Measurements from ENCODE around the gene BNC2.

Gene BNC2

DNA sequence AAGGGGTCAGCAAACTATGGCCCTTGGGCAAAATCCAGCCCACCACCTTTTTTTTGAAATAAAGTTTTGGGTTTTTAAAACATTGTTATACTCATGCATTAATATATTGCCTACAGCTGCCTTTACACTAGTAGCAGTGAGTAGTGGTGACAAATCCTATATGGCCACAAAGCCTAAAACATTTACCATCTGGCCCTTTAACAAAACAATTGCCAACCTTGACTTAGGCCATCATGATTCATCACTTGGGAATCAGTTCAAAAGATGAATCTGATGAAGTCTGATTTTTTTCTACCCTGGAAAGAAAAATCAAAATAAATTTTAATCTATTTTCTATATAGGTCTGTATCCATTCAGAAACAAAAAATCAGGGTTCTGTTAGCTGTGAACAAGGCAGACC, 484.9 kb downstream of the BNC2 start:
- no peak for DNase-seq (ENCODE audit: low read depth in 4 of 4, low spot score in 1 of 4)

DNA sequence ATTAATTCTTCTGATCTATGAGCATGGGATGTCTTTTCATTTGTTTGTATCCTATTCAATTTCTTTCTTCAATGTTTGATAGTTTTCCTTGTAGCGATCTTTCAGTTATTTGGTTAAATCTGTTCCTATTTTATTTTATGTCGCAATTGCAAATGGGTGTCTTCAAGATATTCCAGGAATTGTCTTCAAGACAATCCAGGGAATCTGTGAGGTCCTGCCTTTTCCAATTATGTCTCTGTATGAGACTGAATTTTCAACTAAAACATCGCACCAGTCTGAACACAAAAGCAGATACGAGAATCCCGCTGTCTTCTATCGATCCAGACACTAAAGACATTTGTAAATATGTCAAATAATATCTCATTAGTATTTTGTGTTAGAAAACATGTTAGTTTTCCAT, 485.5 kb downstream of the BNC2 start:
- DNase-seq (ENCODE audit: low read depth in 4 of 4, low spot score in 1 of 4) = no peak

DNA sequence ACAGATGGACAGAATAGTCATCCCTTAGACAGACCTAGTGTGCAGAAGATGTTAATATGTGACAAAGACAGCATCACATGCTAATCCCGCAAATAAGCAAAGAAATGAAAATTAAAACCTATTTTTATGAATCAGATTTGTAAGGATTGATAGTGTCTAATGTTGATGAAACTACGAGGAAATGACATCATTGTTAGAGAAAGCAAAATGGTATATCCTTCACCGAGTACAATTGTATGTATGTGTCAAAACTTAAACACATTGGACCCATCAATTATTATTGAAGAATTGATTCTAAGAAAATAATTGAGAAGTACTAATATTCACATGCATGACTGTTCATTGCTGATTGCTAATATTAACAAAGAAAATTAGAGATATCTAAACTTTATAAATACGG, 493.2 kb downstream of the BNC2 start:
- no peak for DNase-seq (ENCODE audit: low read depth in 4 of 4, low spot score in 1 of 4)

DNA sequence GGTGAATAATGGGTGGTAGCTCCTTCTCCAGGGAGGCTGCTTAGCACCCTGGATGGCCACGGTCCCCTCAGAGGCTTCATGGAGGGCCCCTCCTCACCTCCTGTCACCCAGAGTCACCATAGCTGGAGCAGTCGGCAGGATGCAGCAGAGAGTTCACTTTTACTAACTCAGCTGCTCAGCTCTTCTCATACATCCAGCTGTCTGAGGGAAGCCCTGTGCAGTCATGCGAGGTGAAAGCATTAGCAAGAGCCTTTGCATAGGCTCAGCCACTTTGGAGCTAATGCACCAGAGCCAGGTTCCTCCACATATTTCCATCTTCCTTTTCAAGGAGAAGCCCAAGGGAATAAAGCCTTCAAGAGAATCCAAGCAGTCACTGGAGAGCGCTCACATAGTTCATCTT, 499.2 kb downstream of the BNC2 start:
- DNase-seq (ENCODE audit: low read depth in 4 of 4, low spot score in 1 of 4) = no peak

DNA sequence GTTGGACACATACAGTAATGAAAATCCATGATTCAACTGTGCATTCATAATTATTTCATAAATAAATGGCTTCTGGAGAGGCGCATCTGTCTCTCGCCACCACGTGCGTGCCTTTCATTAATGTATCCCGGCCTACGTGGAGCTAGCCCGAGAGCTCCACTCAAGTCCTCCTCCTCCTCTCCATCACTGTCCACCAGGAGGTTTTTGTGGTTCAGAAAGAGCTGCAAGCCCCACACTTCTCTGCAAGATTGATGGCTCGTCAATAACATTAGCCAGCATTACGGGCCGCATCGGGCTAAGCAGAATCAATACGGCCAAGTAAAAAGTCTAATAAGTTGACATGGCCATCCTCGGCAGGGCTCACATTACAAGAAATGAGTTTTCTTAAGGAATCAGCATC, 499.8 kb downstream of the BNC2 start:
- no peak for DNase-seq (ENCODE audit: low read depth in 4 of 4, low spot score in 1 of 4)

DNA sequence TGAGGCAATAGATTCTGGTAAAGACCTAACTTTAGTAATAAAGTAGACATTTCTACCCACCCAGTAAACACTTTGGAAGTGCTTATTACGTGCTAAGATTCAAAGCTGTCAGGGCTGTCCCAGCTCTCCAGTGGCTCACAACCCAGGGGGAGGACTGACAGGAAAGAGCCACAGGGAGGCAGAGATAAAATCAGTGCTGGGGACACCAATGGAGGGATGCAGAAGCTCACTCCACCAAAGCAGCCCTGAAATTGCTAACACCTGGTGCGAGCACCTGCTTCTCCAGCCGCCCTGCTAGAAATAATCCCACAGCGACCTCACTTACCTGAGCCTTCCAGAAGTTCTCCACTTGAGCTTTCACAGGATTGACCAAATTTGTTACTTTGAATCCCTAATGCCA, 501.0 kb downstream of the BNC2 start:
- no peak for DNase-seq (ENCODE audit: low read depth in 4 of 4, low spot score in 1 of 4)

DNA sequence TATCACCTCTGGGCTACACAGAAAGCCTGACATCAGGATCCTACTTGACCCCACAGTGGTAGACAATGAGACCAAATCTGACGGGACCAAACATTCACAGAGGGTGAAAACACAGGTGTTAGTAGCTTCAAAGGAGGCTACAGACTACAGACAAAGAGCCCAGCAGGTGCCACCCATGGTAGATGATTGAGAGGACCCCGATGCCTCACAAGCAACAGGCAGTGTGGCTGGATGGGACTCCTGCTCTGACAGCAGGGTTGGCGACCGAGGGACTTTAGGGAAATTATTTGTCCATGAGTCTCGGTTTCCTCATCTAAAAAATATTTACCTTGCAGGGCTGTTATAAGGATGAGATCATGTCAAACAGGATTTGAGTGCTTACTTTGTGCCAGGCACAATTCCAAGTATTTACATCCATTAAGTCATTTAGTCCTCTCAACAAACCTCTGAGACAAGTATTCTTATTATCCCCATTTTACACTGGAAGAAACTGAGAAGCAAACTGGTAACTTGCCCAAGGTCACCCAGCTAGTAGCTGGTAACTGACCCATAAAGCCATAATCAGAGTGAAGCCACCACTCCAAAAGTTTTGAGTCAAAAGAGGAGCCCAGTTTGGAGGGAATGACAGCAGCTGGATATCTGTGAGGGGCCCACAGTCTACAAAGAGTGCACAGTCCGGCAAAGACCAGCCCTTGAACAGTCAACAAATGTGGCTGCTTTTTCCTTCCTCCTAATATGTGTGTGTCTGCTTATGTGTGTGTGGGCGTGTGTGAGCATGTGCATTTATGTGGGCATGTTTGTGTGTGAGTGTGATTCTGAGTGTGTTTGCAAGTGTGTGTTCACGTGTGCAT, 502.0 kb downstream of the BNC2 start:
- no peak for DNase-seq (ENCODE audit: low read depth in 4 of 4, low spot score in 1 of 4)

DNA sequence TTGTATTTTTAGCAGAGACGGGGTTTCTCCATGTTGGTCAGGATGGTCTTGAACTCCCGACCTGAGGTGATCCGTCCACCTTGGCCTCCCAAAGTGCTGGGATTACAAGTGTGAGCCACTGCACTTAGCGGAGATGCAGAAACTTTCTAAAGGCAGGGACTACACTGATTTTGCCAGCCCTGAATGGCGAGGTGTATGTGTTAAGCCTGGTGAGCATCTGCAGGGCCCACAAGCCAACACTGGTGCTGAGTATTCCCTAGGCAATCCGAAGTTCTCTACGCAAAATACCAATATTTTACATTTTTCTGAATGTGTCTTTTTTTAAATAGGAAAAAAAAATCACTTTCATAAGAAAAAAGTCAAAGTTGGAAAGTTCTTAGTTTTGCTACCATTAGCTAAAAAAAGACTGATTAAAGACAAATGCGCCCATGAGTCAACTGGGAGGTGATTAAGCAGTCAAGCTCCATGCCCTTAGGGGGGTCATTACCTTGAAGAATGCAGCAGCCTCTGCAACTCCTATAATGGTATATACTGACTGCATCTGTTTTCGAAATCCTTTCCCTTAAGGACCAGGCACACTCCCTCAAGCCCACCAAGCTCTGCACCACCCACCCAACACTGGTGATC, 502.8 kb downstream of the BNC2 start:
- no peak for DNase-seq (ENCODE audit: low read depth in 4 of 4, low spot score in 1 of 4)

DNA sequence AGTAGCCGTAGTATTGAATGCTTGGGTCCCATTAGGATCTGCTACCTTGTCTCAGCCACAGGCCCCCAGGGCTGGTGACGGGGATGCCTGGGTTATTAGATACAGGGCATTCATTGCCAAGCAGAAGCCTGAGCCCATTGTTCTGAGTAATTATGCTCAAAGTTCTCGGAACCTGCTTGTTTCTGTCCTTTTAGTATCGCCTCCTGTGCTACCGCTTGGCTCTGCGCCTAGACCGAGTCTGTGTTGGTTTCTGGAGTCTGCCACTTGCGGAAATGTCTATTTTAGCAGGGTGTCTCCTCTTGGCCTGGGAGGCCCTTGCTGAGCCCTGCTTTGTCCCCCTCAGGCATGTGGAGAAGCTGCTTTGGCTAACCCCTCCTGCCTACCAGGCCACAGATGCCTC, 506.1 kb downstream of the BNC2 start:
- no peak for DNase-seq (ENCODE audit: low read depth in 4 of 4, low spot score in 1 of 4)

DNA sequence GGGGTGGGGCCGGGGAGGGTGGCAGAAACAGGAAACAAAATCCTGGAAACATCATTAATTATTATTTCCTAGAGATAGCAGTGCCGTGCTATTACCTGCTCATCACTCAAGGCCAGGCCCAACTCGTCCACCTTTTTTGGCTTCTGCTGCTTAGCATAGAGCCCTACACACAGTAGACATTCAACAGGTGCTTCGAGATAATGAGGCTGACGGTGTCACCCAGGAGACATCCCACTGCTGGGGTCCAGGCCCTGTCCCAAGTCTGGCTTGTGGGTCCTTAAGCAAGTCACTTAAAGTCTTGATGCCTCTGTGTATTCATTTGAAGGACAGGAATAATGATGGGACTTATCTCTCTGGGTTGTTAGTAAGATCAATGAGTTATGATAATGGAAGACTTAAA, 506.6 kb downstream of the BNC2 start:
- DNase-seq (ENCODE audit: low read depth in 4 of 4, low spot score in 1 of 4) = no peak

DNA sequence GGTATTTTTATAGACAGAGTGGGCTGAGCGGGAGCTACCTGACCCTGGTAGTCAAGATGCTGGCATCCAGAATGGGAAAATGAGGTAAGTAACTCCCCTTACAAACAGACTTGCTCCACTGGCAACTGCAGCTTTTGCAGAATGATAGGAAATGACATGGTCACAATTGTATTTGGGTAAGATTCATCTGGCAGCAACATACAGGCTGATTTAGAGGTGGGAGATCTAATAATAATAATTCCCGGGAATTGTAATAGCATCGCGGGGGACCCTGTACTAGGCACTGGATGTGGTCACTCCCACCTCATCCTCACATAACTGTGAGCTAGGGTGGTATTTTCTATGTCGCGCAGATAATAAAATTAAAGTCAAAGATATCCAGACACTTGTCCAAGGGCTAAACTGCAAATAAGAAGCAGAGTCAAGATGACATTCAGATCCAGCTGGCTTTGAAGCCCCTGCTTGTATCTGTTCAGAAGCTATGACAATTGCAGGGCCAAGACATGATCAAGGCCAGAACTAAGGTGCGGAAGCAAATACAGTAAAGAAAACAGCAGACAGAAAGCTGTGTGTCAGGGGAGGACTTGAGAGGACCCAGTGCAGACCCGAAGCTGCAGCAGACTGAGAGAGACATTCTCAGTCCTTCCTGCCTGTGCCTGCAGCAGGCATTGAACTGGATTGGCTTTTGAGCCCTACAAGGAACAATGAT, 507.2 kb downstream of the BNC2 start:
- no peak for DNase-seq (ENCODE audit: low read depth in 4 of 4, low spot score in 1 of 4)

DNA sequence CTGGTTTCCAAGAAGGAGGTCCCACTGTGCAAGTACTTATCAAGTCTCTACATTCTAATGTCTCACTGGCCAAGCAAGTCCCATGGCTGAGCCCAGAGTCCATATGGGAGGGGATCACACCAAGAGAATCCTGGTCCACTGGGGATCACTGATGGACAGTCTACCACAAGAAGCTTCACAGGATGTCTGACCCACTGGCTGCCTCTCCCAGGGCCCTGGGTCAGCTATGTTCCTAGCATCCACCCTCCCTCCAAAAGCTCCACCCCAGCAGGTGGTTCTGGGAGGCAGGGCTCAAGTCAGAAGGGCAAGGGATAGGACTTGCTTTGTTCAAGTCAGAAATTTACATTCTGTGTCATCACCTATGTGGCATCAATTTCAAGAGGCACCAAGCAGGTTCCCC, 508.5 kb downstream of the BNC2 start:
- DNase-seq (ENCODE audit: low read depth in 4 of 4, low spot score in 1 of 4) = no peak

DNA sequence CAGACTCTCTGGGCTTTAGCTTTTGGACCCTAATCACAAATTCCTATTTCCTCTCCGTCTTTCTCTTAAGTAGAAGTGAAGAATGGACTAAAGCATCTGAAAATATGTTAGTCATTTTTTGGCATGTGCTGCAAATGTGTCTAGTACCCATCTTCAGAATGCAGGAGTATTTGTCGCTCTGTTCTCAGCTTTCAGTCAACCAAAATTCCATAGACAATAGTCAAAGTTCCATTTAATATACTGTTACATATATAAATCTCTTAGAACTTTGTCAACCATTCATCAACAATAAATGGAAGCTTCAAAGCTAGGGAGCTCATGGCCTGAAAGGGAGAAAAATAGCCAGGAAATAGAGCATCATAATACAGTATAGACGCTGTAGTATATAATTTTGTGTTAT, 509.4 kb downstream of the BNC2 start:
- DNase-seq (ENCODE audit: low read depth in 4 of 4, low spot score in 1 of 4) = no peak

DNA sequence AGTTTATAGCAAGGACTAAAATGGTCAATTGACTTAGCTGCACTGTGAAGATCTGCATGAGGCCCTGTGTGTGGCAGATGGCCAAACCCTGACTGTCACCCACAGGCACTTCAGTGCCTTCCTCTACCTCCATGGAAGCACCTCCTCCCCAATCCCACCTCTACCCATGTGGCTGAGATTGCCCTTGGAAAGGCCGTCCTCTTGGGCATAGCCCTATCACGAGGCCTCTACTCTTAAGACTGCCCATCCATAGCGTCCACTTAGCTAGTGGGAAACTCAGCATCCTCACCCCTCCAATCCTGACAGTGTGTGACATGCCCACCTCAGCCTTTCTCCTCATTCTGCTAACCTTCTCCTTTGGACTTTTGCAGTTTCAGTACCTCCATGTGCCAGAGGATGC, 510.2 kb downstream of the BNC2 start:
- DNase-seq (ENCODE audit: low read depth in 4 of 4, low spot score in 1 of 4) = no peak
